Measurements from ENCODE around the gene BANF1.

DNA sequence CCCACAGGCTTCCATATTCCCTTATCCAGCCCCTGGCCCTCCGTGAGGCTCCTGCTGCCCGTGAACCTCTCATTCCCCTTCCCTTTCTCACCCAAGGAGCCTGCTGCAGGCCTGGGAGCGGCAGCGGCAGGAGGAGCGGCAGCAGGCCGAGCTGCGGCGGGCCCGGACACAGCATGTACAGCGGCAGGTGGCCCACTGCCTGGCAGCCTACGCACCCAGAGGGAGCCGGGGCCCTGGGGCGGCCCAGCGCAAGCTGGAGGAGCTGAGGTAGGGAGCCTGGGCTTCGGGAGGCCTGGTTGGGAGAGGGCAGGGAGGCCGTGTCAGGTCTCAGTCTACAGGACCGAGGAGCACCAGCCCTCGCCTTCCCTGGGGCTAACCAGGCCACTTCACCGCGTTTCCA lies 48.8 kb upstream of the BANF1 start:
- TF ChIP-seq POLR2A (IDR thresholded peaks at IDR 0.05), result no peak
- TF ChIP-seq EP300 (IDR thresholded peaks at IDR 0.05), result no peak
- TF ChIP-seq, protein P1, sequence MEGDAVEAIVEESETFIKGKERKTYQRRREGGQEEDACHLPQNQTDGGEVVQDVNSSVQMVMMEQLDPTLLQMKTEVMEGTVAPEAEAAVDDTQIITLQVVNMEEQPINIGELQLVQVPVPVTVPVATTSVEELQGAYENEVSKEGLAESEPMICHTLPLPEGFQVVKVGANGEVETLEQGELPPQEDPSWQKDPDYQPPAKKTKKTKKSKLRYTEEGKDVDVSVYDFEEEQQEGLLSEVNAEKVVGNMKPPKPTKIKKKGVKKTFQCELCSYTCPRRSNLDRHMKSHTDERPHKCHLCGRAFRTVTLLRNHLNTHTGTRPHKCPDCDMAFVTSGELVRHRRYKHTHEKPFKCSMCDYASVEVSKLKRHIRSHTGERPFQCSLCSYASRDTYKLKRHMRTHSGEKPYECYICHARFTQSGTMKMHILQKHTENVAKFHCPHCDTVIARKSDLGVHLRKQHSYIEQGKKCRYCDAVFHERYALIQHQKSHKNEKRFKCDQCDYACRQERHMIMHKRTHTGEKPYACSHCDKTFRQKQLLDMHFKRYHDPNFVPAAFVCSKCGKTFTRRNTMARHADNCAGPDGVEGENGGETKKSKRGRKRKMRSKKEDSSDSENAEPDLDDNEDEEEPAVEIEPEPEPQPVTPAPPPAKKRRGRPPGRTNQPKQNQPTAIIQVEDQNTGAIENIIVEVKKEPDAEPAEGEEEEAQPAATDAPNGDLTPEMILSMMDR (IDR thresholded peaks at IDR 0.05), result no peak

Data from suprapubic skin (tissue), 3 donors.